Liver (tissue), 9 donors: ENCODE measurements around the gene ETS1. TPM values are rescaled to one million over a fixed set of nuclear protein-coding genes. Genes with fewer than 3 reads are reported as not detected.
A peak's percentile ranks its signal among the peaks of the same experiment; 100 is the strongest.

Source experiments
- DNase-seq: peaks from one replicate; pipeline ENCODE4 v3.0.0-alpha.2; 2017; ENCODE audit warnings: low spot score
- H3K27ac ChIP-seq, 2 donors: one replicate each; pipeline ENCODE4 v1.7.0; 2013; ENCODE audit warnings: inconsistent platforms in 2 of 2, low read length in 2 of 2, control low read depth in 1 of 2, low read depth in 1 of 2, mild to moderate bottlenecking in 1 of 2
- H3K27me3 ChIP-seq, 4 donors: one replicate each; pipeline versions ENCODE4 v1.6.1 to v1.7.0; 2013; ENCODE audit warnings: low read length in 3 of 4, inconsistent platforms in 1 of 4, mild to moderate bottlenecking in 1 of 4, moderate library complexity in 1 of 4; ENCODE audit not compliant: control insufficient read depth in 4 of 4, insufficient read depth in 4 of 4
- H3K36me3 ChIP-seq, 4 donors: one replicate each; pipeline versions ENCODE4 v1.6.1 to v1.7.0; 2013; ENCODE audit warnings: low read length in 3 of 4, mild to moderate bottlenecking in 3 of 4, low read depth in 1 of 4, moderate library complexity in 1 of 4; ENCODE audit not compliant: control insufficient read depth in 4 of 4, insufficient read depth in 3 of 4
- H3K4me1 ChIP-seq, 4 donors: one replicate each; pipeline versions ENCODE4 v1.6.1 to v1.7.0; 2013; ENCODE audit warnings: low read length in 3 of 4, mild to moderate bottlenecking in 3 of 4, moderate library complexity in 1 of 4; ENCODE audit not compliant: control insufficient read depth in 4 of 4, insufficient read depth in 4 of 4
- H3K4me3 ChIP-seq, 3 donors: one replicate each; pipeline versions ENCODE4 v1.6.1 to v1.7.0; 2013; ENCODE audit warnings: low read length in 3 of 3, control low read depth in 1 of 3, low read depth in 1 of 3, mild to moderate bottlenecking in 1 of 3
- H3K9ac ChIP-seq, 2 donors: one replicate each; pipeline ENCODE4 v1.7.0; 2013; ENCODE audit warnings: low read length in 2 of 2, mild to moderate bottlenecking in 2 of 2, moderate library complexity in 2 of 2, control low read depth in 1 of 2, low read depth in 1 of 2
- H3K9me3 ChIP-seq, 4 donors: one replicate each; pipeline versions ENCODE4 v1.6.1 to v1.7.0; 2013; ENCODE audit warnings: low read length in 3 of 4; ENCODE audit not compliant: control insufficient read depth in 4 of 4
- FOXA1 ChIP-seq: IDR thresholded peaks from 2 replicates; pipeline ENCODE4 v1.6.1; 2016; ENCODE audit warnings: antibody characterized with exemption
- FOXA2 ChIP-seq: IDR thresholded peaks from 2 replicates; pipeline ENCODE4 v1.6.1; 2016; ENCODE audit warnings: antibody characterized with exemption
- HNF4A ChIP-seq, 2 donors: conservative IDR thresholded peaks; 2 replicates each; pipeline ENCODE4 v1.6.1; 2016; ENCODE audit warnings: antibody characterized with exemption in 2 of 2, mild to moderate bottlenecking in 2 of 2
- HNF4G ChIP-seq: IDR thresholded peaks from 2 replicates; pipeline ENCODE4 v1.6.1; 2016; ENCODE audit warnings: antibody characterized with exemption
- NR2F2 ChIP-seq: IDR thresholded peaks from 2 replicates; pipeline ENCODE4 v1.6.1; 2016; ENCODE audit warnings: antibody characterized with exemption
- RXRA ChIP-seq, 2 donors: IDR thresholded peaks; 2 replicates each; pipeline ENCODE4 v1.6.1; 2017 to 2018; ENCODE audit warnings: antibody characterized with exemption in 2 of 2, mild to moderate bottlenecking in 1 of 2
- SP1 ChIP-seq: IDR thresholded peaks from 2 replicates; pipeline ENCODE4 v1.6.1; 2018; ENCODE audit warnings: antibody characterized with exemption, mild to moderate bottlenecking
- YY1 ChIP-seq: IDR thresholded peaks from 2 replicates; pipeline ENCODE4 v1.6.1; 2016; ENCODE audit warnings: antibody characterized with exemption, mild to moderate bottlenecking
- WGBS: extraction: QIAGEN DNeasy Blood & Tissue Kit; methylation state at CpG from one replicate; pipeline ENCODE4 v1.1.7; 2013; 5-methylcytosine and 5-hydroxymethylcytosine counted together
- polyA plus RNA-seq, 2 donors: library from polyadenylated mRNA; stranded (reverse) in 1 of 2; unstranded in 1 of 2; fragments of 200-250 nt in 1 of 2; fragments of >200 nt in 1 of 2; fragmentation: Nextera tagmentation in 1 of 2; extraction: Ambion mirVana in 1 of 2; gene quantifications; one replicate each; pipeline versions ENCODE4 v1.2.1 to v1.2.3, GENCODE V29; 2013 to 2015
- total RNA-seq, 2 donors: library from RNA; depleted of rRNA; stranded (reverse); fragments of >200 nt; gene quantifications; one replicate each; pipeline ENCODE4 v1.2.3, GENCODE V29; 2014
- TF ChIP-seq, protein P1 (sequence below): IDR thresholded peaks from 2 replicates; pipeline ENCODE4 v1.6.1; 2016; ENCODE audit warnings: antibody characterized with exemption
- TF ChIP-seq, protein P2 (sequence below): IDR thresholded peaks from 2 replicates; pipeline ENCODE4 v1.6.1; 2016; ENCODE audit warnings: antibody characterized with exemption, mild to moderate bottlenecking
- TF ChIP-seq, protein P3 (sequence below): IDR thresholded peaks from 2 replicates; pipeline ENCODE4 v1.6.1; 2016; ENCODE audit warnings: antibody characterized with exemption
- donor health status: healthy.
- donor health status: healthy.
- donor health status: healthy.
- donor health status: healthy.
- donor health status: healthy.

ETS1 gene
- total and polyA plus RNA-seq, 4 donors = 4.8 to 30.0 (median 20.3) TPM

DNA sequence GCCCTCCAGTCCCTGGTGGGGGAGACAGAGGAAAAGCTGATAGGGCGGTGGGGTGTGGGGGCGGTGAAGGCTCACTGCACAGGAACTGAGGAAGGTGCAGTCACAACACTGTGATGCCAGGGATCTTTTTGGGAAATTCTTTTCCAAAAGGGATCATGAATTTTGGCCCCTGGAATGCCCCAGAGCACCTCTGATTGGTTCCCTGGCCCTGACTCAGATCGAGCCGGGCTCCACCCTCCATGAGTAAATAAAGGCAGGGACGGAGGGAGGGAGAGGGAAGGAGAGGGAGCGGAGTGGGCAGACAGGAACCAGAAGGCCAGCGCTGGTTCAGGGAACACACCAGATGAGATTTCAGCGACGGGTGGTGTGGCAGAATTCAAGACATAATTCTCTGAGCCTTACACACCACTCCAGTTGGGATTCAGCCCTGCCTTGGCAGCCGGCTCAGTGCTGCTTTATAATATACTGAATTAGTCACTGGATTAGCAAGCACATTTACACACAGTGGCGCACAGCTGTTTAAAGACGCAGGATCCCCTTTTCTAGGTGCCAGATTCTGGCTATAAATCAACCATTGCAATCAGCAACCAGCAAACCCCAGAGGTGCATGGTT, 80.3 kb downstream of the ETS1 start:
- H3K4me3 ChIP-seq = peak overlapping the region in 2 of 3 donors; percentile 11 to 19
- 26% methylated on average over 12 of the region's 12 CpGs for WGBS
- peaks cover 0 to 13% (median 0%) of the 10 kb centered on the region in 4 donors for H3K4me1 ChIP-seq
- H3K36me3 ChIP-seq = no peaks in the 10 kb centered on the region
- TF ChIP-seq NR2F2 = no peak
- TF ChIP-seq, protein P1, sequence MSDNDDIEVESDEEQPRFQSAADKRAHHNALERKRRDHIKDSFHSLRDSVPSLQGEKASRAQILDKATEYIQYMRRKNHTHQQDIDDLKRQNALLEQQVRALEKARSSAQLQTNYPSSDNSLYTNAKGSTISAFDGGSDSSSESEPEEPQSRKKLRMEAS = no peak
- peak; percentile 74 for TF ChIP-seq FOXA1
- TF ChIP-seq FOXA2 = peak; percentile 77
- peak; percentile 18 for TF ChIP-seq YY1
- no peak for DNase-seq
- no peaks in the 10 kb centered on the region for H3K9me3 ChIP-seq
- peak overlapping the region; percentile 34 to 42 for H3K9ac ChIP-seq
- no peaks in the 10 kb centered on the region for H3K27me3 ChIP-seq
- H3K27ac ChIP-seq = peak overlapping the region; percentile 14 to 63

DNA sequence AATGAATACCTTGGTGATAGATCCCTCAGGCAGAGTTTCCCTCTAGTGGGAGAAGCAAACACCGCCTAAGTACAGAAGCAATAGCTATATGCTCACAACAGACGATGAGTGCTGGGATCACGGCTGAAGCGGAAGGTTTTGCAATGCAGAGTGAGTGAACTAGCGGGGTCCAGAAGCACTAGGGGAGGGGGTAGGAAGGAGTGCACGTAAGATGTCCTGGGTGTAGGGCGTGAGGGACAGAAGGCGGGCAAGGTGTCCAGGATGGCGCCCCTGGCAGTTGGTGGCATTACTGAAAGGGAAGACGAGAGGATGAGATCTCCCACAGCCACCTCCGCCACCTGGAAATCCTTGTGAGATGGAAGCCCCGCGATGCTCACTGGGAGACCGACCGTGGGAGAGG, 81.0 kb downstream of the ETS1 start:
- TF ChIP-seq HNF4A (conservative IDR thresholded peaks at IDR 0.05) (no peak), YY1 (no peak), SP1 (no peak)
- Histone ChIP-seq H3K27me3 (no peaks in the 10 kb centered on the region), H3K27ac (peak overlapping the region; percentile 14 to 63), H3K4me1 (peaks cover 0 to 14% (median 2%) of the 10 kb centered on the region in 4 donors), H3K36me3 (no peaks in the 10 kb centered on the region), H3K4me3 (no peak overlapping the region), H3K9ac (no peak overlapping the region), H3K9me3 (no peaks in the 10 kb centered on the region)
- no peak for DNase-seq
- WGBS = 79% methylated on average over 15 of the region's 15 CpGs

DNA sequence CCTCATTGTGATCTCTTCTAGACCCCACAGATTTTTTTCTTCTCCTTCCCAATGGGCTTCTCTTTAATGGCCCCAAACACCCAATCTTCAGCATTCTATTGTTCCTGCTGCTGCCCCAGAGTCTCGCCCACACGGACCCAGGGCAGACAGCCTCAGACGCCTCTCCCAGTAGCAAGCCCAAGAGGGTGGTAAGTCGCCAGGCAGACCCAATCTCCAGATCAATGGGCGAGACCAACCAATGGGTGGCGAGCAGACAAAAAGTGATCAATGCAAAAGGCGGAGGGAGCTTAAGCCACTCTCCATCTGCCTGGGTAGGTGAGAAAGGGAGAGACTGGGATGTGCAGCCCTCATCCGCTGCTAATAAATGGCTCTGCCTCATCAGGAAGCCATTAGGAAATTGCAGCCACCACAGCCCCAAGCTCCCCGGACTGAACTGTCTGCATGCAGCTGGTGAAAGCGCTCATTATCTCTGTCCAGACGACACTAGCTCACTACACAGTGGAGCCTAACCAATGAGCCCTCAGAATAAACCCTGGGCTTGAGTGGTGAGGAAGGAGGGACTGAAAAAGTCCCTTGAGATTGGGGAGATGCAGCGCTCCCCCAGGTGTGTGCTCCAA, 81.8 kb downstream of the ETS1 start:
- Histone ChIP-seq H3K9ac (no peak overlapping the region), H3K4me1 (peaks cover 0 to 20% (median 3%) of the 10 kb centered on the region in 4 donors), H3K4me3 (no peak overlapping the region), H3K9me3 (no peaks in the 10 kb centered on the region), H3K36me3 (no peaks in the 10 kb centered on the region), H3K27ac (peak overlapping the region; percentile 43 to 48), H3K27me3 (no peaks in the 10 kb centered on the region)
- TF ChIP-seq YY1 (no peak), HNF4G (no peak), RXRA (IDR thresholded peaks at IDR 0.05) (no peak)
- TF ChIP-seq, protein P2, sequence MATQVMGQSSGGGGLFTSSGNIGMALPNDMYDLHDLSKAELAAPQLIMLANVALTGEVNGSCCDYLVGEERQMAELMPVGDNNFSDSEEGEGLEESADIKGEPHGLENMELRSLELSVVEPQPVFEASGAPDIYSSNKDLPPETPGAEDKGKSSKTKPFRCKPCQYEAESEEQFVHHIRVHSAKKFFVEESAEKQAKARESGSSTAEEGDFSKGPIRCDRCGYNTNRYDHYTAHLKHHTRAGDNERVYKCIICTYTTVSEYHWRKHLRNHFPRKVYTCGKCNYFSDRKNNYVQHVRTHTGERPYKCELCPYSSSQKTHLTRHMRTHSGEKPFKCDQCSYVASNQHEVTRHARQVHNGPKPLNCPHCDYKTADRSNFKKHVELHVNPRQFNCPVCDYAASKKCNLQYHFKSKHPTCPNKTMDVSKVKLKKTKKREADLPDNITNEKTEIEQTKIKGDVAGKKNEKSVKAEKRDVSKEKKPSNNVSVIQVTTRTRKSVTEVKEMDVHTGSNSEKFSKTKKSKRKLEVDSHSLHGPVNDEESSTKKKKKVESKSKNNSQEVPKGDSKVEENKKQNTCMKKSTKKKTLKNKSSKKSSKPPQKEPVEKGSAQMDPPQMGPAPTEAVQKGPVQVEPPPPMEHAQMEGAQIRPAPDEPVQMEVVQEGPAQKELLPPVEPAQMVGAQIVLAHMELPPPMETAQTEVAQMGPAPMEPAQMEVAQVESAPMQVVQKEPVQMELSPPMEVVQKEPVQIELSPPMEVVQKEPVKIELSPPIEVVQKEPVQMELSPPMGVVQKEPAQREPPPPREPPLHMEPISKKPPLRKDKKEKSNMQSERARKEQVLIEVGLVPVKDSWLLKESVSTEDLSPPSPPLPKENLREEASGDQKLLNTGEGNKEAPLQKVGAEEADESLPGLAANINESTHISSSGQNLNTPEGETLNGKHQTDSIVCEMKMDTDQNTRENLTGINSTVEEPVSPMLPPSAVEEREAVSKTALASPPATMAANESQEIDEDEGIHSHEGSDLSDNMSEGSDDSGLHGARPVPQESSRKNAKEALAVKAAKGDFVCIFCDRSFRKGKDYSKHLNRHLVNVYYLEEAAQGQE = no peak
- TF ChIP-seq, protein P3, sequence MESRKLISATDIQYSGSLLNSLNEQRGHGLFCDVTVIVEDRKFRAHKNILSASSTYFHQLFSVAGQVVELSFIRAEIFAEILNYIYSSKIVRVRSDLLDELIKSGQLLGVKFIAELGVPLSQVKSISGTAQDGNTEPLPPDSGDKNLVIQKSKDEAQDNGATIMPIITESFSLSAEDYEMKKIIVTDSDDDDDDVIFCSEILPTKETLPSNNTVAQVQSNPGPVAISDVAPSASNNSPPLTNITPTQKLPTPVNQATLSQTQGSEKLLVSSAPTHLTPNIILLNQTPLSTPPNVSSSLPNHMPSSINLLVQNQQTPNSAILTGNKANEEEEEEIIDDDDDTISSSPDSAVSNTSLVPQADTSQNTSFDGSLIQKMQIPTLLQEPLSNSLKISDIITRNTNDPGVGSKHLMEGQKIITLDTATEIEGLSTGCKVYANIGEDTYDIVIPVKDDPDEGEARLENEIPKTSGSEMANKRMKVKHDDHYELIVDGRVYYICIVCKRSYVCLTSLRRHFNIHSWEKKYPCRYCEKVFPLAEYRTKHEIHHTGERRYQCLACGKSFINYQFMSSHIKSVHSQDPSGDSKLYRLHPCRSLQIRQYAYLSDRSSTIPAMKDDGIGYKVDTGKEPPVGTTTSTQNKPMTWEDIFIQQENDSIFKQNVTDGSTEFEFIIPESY = no peak
- DNase-seq = no peak
- WGBS = 79% methylated on average over 12 of the region's 12 CpGs
